HG03521 (cell line): Measurements from ENCODE around the gene G6PC2.
A peak's percentile ranks its signal among the peaks of the same experiment; 100 is the strongest.
"Not testable (repeated sequence)": the region's sequence is repeated elsewhere in the genome, so short reads cannot be mapped to it uniquely, and the experiment has no call there.

ENCODE experiments used
- ATAC-seq: cut with Tn5 transposase; IDR thresholded peaks from one replicate; pipeline ENCODE4 v1.9.1; 2021; ENCODE audit warnings: mild to moderate bottlenecking, moderate library complexity; ENCODE audit not compliant: unreplicated experiment

Gene G6PC2

GRCh38 chr2:168904358-168904757 is 3.3 kb downstream of the G6PC2 start:
- no peak for ATAC-seq

GRCh38 chr2:168907940-168908662 is 7.0 kb downstream of the G6PC2 start:
- ATAC-seq, result no peak

- no peak for ATAC-seq
These were observed 9.2 kb downstream of the G6PC2 start for GRCh38 chr2:168910330-168910729.

- no peak for ATAC-seq
These were observed 11.4 kb downstream of the G6PC2 start for GRCh38 chr2:168912466-168912865.

- no peak for ATAC-seq
These were observed 11.8 kb downstream of the G6PC2 start for GRCh38 chr2:168912901-168913369.

GRCh38 chr2:168913495-168913894 is 12.4 kb downstream of the G6PC2 start:
- ATAC-seq, result no peak

GRCh38 chr2:168915441-168916330 is 14.6 kb downstream of the G6PC2 start:
- ATAC-seq, result no peak

GRCh38 chr2:168916331-168916675 is 15.2 kb downstream of the G6PC2 start:
- ATAC-seq, result no peak

GRCh38 chr2:168920504-168921157 is 19.5 kb downstream of the G6PC2 start:
- no peak for ATAC-seq

GRCh38 chr2:168926621-168927386 is 25.7 kb downstream of the G6PC2 start:
- ATAC-seq, result no peak

GRCh38 chr2:168928113-168928831 is 27.2 kb downstream of the G6PC2 start:
- ATAC-seq, result no peak

- no peak for ATAC-seq
These were observed 27.9 kb downstream of the G6PC2 start for GRCh38 chr2:168929031-168929430.

GRCh38 chr2:168930242-168930641 is 29.2 kb downstream of the G6PC2 start:
- ATAC-seq, result no peak

GRCh38 chr2:168932174-168932573 is 31.1 kb downstream of the G6PC2 start:
- not testable (repeated sequence) for ATAC-seq

GRCh38 chr2:168934826-168935225 is 33.7 kb downstream of the G6PC2 start:
- no peak for ATAC-seq

- no peak for ATAC-seq
These were observed 34.9 kb downstream of the G6PC2 start for GRCh38 chr2:168935810-168936581.

- ATAC-seq, result no peak
These were observed 38.0 kb downstream of the G6PC2 start for GRCh38 chr2:168939061-168939460.

GRCh38 chr2:168939918-168940317 is 38.8 kb downstream of the G6PC2 start:
- ATAC-seq, result peak; percentile 58

- ATAC-seq, result no peak
These were observed 40.2 kb downstream of the G6PC2 start for GRCh38 chr2:168941297-168941696.
